HepG2 (cell line): ENCODE measurements around the gene CDX1. TPM values are rescaled to one million over a fixed set of nuclear protein-coding genes. Genes with fewer than 3 reads are reported as not detected.
A peak's percentile ranks its signal among the peaks of the same experiment; 100 is the strongest.

ENCODE experiments used
- GTF3A ChIP-seq: sonication (generic); formaldehyde crosslinking; conservative IDR thresholded peaks from 2 replicates; pipeline ENCODE4 v1.4.0; 2020; ENCODE audit warnings: mild to moderate bottlenecking, missing genetic modification reagents
- HMG20B ChIP-seq: conservative IDR thresholded peaks from 2 replicates; pipeline ENCODE4 v1.6.1; 2016; ENCODE audit warnings: missing genetic modification reagents, missing compliant biosample characterization
- MLX ChIP-seq: IDR thresholded peaks from 2 replicates; pipeline ENCODE4 v1.6.1; 2016
- MZF1 ChIP-seq: sonication (generic); formaldehyde crosslinking; IDR thresholded peaks from 2 replicates; pipeline ENCODE4 v1.8.1; 2023; ENCODE audit warnings: mild to moderate bottlenecking, missing genetic modification reagents, borderline replicate concordance
- THAP9 ChIP-seq: sonication (generic); formaldehyde crosslinking; IDR thresholded peaks from 2 replicates; pipeline ENCODE4; 2020; ENCODE audit warnings: missing genetic modification reagents, mild to moderate bottlenecking, borderline replicate concordance
- ZBED4 ChIP-seq: sonication (generic); formaldehyde crosslinking; IDR thresholded peaks from 2 replicates; pipeline ENCODE4 v1.4.0; 2020; ENCODE audit warnings: missing genetic modification reagents, borderline replicate concordance
- ZBTB14 ChIP-seq: sonication (generic); formaldehyde crosslinking; IDR thresholded peaks from 2 replicates; pipeline ENCODE4 v1.4.0; 2020; ENCODE audit warnings: missing genetic modification reagents
- ZBTB21 ChIP-seq: sonication (generic); formaldehyde crosslinking; IDR thresholded peaks from 2 replicates; pipeline ENCODE4 v1.4.0; 2020; ENCODE audit warnings: missing genetic modification reagents
- ZBTB8A ChIP-seq: sonication (generic); formaldehyde crosslinking; IDR thresholded peaks from 2 replicates; pipeline ENCODE4 v1.4.0; 2020; ENCODE audit warnings: mild to moderate bottlenecking, low read depth, missing genetic modification reagents, borderline replicate concordance
- ZNF414 ChIP-seq: sonication (generic); formaldehyde crosslinking; IDR thresholded peaks from 2 replicates; pipeline ENCODE4 v1.5.0; 2020; ENCODE audit warnings: missing genetic modification reagents
- ZNF451 ChIP-seq: sonication (generic); formaldehyde crosslinking; IDR thresholded peaks from 2 replicates; pipeline ENCODE4 v1.5.0; 2020; ENCODE audit warnings: mild to moderate bottlenecking, missing genetic modification reagents
- ZNF503 ChIP-seq: sonication (generic); formaldehyde crosslinking; IDR thresholded peaks from 2 replicates; pipeline ENCODE4 v1.4.0; 2020; ENCODE audit warnings: missing genetic modification reagents
- ZNF574 ChIP-seq: sonication (generic); formaldehyde crosslinking; IDR thresholded peaks from 2 replicates; pipeline ENCODE4 v1.4.0; 2020; ENCODE audit warnings: missing genetic modification reagents
- polyA plus RNA-seq, 8 experiments: library from polyadenylated mRNA; depleted of rRNA in 3 of 8; stranded (reverse) in 7 of 8; unstranded in 1 of 8; fragments of >200 nt; fragmentation: Illumina TruSeq in 4 of 8; extraction: Trizol in 4 of 8; gene quantifications; 2 replicates each; pipeline versions ENCODE4 v1.2.1 to v1.2.3, GENCODE V29; 2011 to 2016; ENCODE audit warnings: low read depth in 4 of 8, missing spikeins in 1 of 8, mixed read lengths in 1 of 8; ENCODE audit not compliant: insufficient read depth in 1 of 8
- total RNA-seq, 5 experiments: library from RNA; depleted of rRNA; stranded (reverse); fragments of >200 nt; fragmentation: Illumina TruSeq; extraction: Trizol; gene quantifications; 2 replicates each; pipeline ENCODE4 v1.2.3, GENCODE V29; 2016; ENCODE audit warnings: low read depth in 1 of 5

Gene CDX1
- total and polyA plus RNA-seq, 2 of the 13 experiments (the other 11 are each of a cell fraction or from before 2014, with no cell fraction given), result not detected

GRCh38 chr5:150129813-150130492, 36.6 kb upstream of the CDX1 start (continued):
- TF ChIP-seq ZBED4 (peak; percentile 34; the same call in 1 of the 2 replicates), ZBTB21 (CRISPR knock-in tag) (no peak; the same call in 1 of the 2 replicates), ZNF503 (CRISPR knock-in tag) (no peak), HMG20B (no peak), ZBTB14 (no peak), ZNF574 (CRISPR knock-in tag) (peak; percentile 65), THAP9 (CRISPR knock-in tag) (peak; percentile 62; the same call in 1 of the 2 replicates), ZNF414 (CRISPR knock-in tag) (no peak), GTF3A (no peak), ZBTB8A (CRISPR knock-in tag) (no peak), MLX (no peak), MZF1 (CRISPR knock-in tag) (no peak), ZNF451 (CRISPR knock-in tag) (no peak)
